AG04450 (cell line): Measurements from ENCODE around the gene SPATA21. TPM values are rescaled to one million over a fixed set of nuclear protein-coding genes. Genes with fewer than 3 reads are reported as not detected.
"Not testable (repeated sequence)": the region's sequence is repeated elsewhere in the genome, so short reads cannot be mapped to it uniquely, and the experiment has no call there.

Experiments
- CTCF ChIA-PET: fragments of 300-600, 350-600 bp; formaldehyde crosslinking; extraction: SDS; loops from one replicate; lab custom pipeline; 2022; ENCODE audit warnings: antibody characterized with exemption, inconsistent platforms; lab: Charles Lee
- POLR2A ChIA-PET: fragments of 350-600 bp; formaldehyde crosslinking; extraction: SDS; loops from one replicate; lab custom pipeline; 2021; ENCODE audit warnings: antibody characterized with exemption, inconsistent platforms; lab: Yijun Ruan, JAX
- DNase-seq: peaks from one replicate; pipeline ENCODE4 v3.0.0-alpha.2; 2011; ENCODE audit warnings: low read depth, low spot score
- H3K27ac ChIP-seq: one replicate; pipeline ENCODE4 v1.5.1; 2012; ENCODE audit warnings: low read depth, low read length, control low read depth
- H3K27me3 ChIP-seq: one replicate; pipeline ENCODE4 v1.6.0; 2012; ENCODE audit warnings: low read length; ENCODE audit not compliant: control insufficient read depth, insufficient read depth
- H3K4me3 ChIP-seq: 2 replicates; pipeline ENCODE4 v1.5.1; 2011; ENCODE audit warnings: mild to moderate bottlenecking, low read depth, low read length, control low read depth
- H3K9me3 ChIP-seq: 2 replicates; pipeline ENCODE4 v1.5.1; 2012; ENCODE audit warnings: low read length; ENCODE audit not compliant: control insufficient read depth, insufficient read depth
- polyA plus RNA-seq: library from polyadenylated mRNA; depleted of rRNA; stranded (reverse); fragments of >200 nt; gene quantifications from 2 replicates; pipeline ENCODE4 v1.2.3, GENCODE V29; 2011
- TF ChIP-seq, protein P1 (sequence below): IDR thresholded peaks from 2 replicates; pipeline ENCODE4 v1.5.1; 2011; ENCODE audit warnings: low read depth, low read length, control low read depth, inconsistent platforms

The SPATA21 gene
- polyA plus RNA-seq, 1 experiment: 0.04 TPM

DNA sequence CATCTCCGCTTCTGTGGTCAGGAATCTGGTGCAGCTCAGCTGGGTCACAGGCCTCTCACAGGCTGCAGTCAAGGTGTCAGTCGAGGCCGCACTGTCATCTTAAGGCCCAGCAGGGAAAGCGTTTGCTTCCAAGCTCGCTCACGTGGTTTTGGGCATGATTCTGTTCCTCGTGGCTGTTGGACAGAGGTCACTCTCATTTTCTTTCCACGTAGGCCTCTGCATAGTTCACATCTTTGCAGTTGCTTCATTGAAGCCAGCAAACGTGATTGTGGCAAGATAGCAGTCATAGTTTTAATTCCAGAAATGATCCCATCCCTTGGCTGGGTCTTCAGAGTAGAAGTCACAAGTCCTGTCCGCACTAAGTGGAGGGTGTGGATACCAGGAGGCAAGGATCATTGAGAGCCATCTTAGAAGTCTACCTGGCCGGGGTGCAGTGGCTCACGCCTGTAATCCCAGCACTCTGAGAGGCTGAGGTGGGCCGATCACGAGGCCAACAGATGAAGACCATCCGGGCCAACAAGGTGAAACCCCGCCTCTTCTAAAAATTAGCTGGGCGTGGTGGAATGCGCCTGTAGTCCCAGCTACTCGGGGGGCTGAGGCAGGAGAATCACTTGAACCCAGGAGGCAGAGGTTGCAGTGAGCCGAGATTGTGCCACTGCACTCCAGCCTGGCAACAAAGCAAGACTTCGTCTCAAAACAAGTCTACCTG lies 27.8 kb upstream of the SPATA21 start:
- no peak for DNase-seq
- Histone ChIP-seq H3K4me3 (no peak overlapping the region), H3K27ac (no peak overlapping the region), H3K27me3 (no peaks in the 10 kb centered on the region), H3K9me3 (no peaks in the 10 kb centered on the region)
- ChIA-PET POLR2A (no interaction called here), CTCF (interaction anchor here (2.4 kb wide), 1 partner anchor 25 kb away, joined by 9 read pairs; the partner anchor contains the start of gene NECAP2)
- TF ChIP-seq, protein P1, sequence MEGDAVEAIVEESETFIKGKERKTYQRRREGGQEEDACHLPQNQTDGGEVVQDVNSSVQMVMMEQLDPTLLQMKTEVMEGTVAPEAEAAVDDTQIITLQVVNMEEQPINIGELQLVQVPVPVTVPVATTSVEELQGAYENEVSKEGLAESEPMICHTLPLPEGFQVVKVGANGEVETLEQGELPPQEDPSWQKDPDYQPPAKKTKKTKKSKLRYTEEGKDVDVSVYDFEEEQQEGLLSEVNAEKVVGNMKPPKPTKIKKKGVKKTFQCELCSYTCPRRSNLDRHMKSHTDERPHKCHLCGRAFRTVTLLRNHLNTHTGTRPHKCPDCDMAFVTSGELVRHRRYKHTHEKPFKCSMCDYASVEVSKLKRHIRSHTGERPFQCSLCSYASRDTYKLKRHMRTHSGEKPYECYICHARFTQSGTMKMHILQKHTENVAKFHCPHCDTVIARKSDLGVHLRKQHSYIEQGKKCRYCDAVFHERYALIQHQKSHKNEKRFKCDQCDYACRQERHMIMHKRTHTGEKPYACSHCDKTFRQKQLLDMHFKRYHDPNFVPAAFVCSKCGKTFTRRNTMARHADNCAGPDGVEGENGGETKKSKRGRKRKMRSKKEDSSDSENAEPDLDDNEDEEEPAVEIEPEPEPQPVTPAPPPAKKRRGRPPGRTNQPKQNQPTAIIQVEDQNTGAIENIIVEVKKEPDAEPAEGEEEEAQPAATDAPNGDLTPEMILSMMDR: no peak

- CTCF ChIA-PET: no interaction called here
Measured at GRCh38 chr1:16462773-16463330, 25.6 kb upstream of the SPATA21 start.

DNA sequence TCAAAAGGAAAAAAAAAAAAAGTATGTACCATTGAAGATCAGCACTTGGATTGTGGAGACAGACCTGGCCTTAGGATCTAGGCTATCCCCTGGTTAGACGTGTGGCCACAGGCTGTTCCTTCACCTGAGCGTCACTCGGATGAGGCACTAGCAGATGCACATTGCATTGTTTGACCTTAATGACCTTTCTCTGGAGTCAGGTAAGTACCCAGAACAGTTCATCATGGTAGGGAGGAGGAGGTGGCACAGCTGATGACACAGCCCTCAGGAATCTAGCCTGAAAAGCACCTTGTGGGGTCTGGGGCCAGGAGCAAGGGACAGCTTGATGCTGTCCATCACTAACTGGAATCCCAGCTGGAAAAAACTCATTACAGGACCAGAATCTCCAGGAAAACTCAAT lies 24.5 kb upstream of the SPATA21 start:
- TF ChIP-seq, protein P1: no peak
- H3K27ac ChIP-seq: no peak overlapping the region
- H3K27me3 ChIP-seq: no peaks in the 10 kb centered on the region
- no peaks in the 10 kb centered on the region for H3K9me3 ChIP-seq
- H3K4me3 ChIP-seq: no peak overlapping the region
- CTCF ChIA-PET: no interaction called here
- DNase-seq: no peak
- POLR2A ChIA-PET: no interaction called here

More at GRCh38 chr1:16462773-16463330, 25.6 kb upstream of the SPATA21 start:
- no peak overlapping the region for H3K4me3 ChIP-seq
- POLR2A ChIA-PET: no interaction called here
- no peak overlapping the region for H3K27ac ChIP-seq
- no peaks in the 10 kb centered on the region for H3K27me3 ChIP-seq
- TF ChIP-seq, protein P1: no peak
- H3K9me3 ChIP-seq: no peaks in the 10 kb centered on the region
- no peak for DNase-seq

DNA sequence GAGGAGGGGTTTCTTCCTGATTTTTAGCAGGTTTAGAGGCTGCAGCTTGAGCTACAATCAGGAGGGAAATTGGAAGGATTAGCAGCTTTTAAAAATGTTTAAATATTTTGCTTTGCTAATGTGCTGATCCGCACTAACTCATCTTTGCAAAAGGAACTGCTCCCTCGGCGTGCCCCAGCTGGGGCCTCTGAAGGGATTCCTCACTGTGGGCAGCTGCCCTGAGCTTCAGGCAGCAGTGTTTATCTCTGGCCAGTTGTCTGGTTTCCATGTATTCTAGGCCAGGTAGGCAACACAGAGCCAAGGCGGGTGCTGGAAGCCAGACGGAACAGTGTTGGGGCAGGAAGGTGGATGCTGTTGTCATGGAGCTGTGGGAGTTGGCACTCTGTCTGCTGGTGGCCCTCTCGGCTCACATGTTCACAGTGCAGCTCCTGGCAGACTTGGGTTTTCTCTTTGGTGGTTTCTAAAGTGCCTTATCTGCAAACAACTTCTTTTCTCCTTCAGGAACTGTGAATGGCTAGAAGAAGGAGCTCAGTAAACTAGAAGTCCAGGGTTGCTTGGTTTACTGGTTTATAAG lies 22.2 kb upstream of the SPATA21 start:
- H3K9me3 ChIP-seq: no peaks in the 10 kb centered on the region
- DNase-seq: no peak
- ChIA-PET CTCF (no interaction called here), POLR2A (interaction anchor here (0.6 kb wide), 1 partner anchor 456 kb away, joined by 6 read pairs; no protein-coding TSS in a partner anchor)
- TF ChIP-seq, protein P1: no peak
- no peak overlapping the region for H3K4me3 ChIP-seq
- no peak overlapping the region for H3K27ac ChIP-seq
- no peaks in the 10 kb centered on the region for H3K27me3 ChIP-seq

DNA sequence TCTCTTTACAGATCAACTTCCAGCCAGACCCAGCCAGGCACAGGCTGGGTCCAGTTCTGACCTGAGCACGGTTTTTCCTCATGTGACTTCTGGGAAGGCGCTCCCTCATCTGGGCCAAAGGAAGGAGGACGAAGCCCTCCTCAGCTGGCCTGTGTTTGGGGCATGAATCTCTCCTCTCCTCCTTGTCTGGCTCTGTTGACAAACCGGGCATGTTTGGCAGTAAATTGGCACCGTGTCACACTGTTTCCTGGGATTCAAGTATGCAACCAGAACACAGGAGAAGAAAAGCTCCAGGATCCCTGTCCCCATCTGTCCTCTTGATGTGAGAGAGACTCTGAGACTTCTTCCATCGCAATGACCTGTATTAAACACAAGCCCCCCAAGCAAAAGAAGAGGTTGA lies 21.6 kb upstream of the SPATA21 start:
- Histone ChIP-seq H3K27me3 (no peaks in the 10 kb centered on the region), H3K9me3 (no peaks in the 10 kb centered on the region), H3K4me3 (no peak overlapping the region), H3K27ac (no peak overlapping the region)
- DNase-seq: no peak
- POLR2A ChIA-PET: no interaction called here
- CTCF ChIA-PET: no interaction called here
- TF ChIP-seq, protein P1: no peak

- POLR2A ChIA-PET, DNase-seq, CTCF ChIA-PET: not testable (repeated sequence)
Measured at GRCh38 chr1:16456151-16456550, 18.9 kb upstream of the SPATA21 start.

GRCh38 chr1:16454909-16455308 lies 17.7 kb upstream of the SPATA21 start:
- H3K9me3 ChIP-seq, DNase-seq, H3K27me3 ChIP-seq, H3K27ac ChIP-seq, POLR2A ChIA-PET, H3K4me3 ChIP-seq: not testable (repeated sequence)
- CTCF ChIA-PET: interaction anchor here (2.8 kb wide), 1 partner anchor 14 kb away, joined by 11 read pairs; the partner anchor contains the start of gene NECAP2

More at GRCh38 chr1:16456151-16456550, 18.9 kb upstream of the SPATA21 start:
- H3K4me3 ChIP-seq, H3K27ac ChIP-seq, H3K9me3 ChIP-seq, H3K27me3 ChIP-seq: not testable (repeated sequence)
